Left renal pelvis (tissue), 4 donors: ENCODE data around the gene GEMIN8. TPM values are rescaled to one million over a fixed set of nuclear protein-coding genes. Genes with fewer than 3 reads are reported as not detected.

ENCODE experiments used
- DNase-seq, 4 donors: peaks; one replicate each; pipeline ENCODE4 v3.0.0-alpha.2; 2013; ENCODE audit warnings: low read depth in 4 of 4, low spot score in 3 of 4
- polyA plus RNA-seq, 4 donors: library from polyadenylated mRNA; unstranded; fragments of 120-200 nt; gene quantifications; one replicate each; pipeline ENCODE4 v1.2.1, GENCODE V29; 2013; ENCODE audit not compliant: insufficient read length in 4 of 4

The GEMIN8 gene
- polyA plus RNA-seq, 4 donors: 24.9 to 39.1 (median 26.9) TPM

- DNase-seq: no peak
Observed at GRCh38 chrX:14017399-14017798, 12.3 kb downstream of the GEMIN8 start.

DNA sequence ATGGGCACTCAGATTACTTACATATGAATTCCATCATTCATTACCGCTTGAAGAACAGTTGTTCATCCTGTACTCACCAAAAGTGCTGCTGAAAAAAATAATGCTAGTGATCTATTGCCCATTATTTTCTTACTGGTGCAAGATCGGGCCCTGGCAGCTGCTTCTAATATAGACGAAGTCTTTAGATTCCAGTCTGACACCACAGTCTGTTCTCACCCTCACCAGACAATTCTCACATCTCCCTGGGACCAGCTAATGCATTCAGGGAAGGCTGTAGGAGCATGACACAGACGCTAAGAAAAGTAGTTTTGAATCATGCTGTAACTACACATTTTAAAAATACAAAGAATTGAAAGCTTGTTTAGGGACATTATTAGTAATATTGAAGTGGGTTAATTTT is 13.8 kb downstream of the GEMIN8 start:
- no peak for DNase-seq

DNA sequence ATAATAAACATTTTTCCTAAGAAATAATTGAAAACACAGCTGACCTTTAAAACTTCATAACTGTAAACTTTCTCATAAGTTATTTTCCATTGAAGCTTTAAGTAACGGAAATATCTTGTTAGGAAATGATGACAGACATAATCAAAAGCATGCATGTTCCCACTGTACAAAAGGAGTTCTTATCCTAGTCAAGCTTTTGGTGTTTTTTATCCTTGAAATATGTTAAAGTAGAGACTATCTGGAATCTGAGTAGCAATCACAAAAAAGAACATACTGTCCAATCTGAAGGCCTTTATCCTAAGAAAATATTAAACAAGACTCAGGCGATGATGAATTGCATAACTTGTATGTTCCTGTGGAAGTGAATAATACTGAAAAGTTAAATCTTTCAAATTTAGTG is 14.4 kb downstream of the GEMIN8 start:
- no peak for DNase-seq

GRCh38 chrX:14014526-14014925 is 15.2 kb downstream of the GEMIN8 start:
- no peak for DNase-seq

DNA sequence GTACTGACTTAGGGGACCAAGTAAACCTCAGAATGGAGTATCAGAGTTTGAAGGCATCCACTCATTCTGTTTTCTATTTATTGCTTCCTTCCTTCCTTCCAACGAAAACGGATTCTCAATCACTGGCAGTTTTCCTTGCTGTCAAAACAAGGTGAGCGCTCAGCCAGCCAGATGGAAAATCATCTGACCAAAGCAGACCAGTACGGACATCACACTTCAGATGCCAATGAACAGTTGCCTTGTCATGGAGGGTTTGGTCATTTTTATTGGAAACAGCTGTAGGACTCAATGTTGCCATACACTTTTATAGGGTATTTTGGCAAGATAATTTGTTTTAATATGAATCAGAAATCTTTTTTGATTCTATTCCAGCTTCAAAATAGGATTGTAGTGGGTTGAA is 16.6 kb downstream of the GEMIN8 start:
- DNase-seq: no peak

- no peak for DNase-seq
Observed at GRCh38 chrX:14010566-14010965, 19.1 kb downstream of the GEMIN8 start.

- no peak for DNase-seq
Observed at GRCh38 chrX:14006540-14006939, 23.2 kb downstream of the GEMIN8 start.

- DNase-seq: no peak
Observed at GRCh38 chrX:14003876-14004425, 25.7 kb downstream of the GEMIN8 start.

GRCh38 chrX:14003028-14003427 is 26.7 kb downstream of the GEMIN8 start:
- DNase-seq: no peak

GRCh38 chrX:13996650-13997049 is 33.0 kb downstream of the GEMIN8 start:
- DNase-seq: no peak

- no peak for DNase-seq
Observed at GRCh38 chrX:13994536-13995080, 35.1 kb downstream of the GEMIN8 start.

DNA sequence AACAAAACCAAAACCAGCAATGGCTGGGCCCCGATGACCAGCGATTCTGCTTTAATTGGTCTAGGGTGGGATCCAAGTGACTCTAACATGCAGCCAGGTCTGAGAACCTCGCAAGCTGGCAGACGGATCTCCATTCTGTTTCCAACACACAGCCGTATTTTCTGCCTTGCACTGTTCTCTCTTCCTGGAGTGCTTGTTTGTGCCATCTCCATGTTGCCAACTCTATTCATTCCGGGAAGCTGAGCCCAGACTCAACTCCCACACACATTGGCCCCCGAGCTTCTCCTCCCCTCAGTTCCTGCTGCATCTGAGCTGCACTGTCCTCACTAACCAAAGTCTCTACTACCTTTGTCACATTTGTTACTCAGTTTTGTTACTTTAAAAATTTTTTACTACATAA is 35.6 kb downstream of the GEMIN8 start:
- no peak for DNase-seq

GRCh38 chrX:13990126-13990800 is 39.4 kb downstream of the GEMIN8 start:
- DNase-seq: no peak

GRCh38 chrX:13985697-13986435 is 43.8 kb downstream of the GEMIN8 start:
- DNase-seq: no peak

- no peak for DNase-seq
Observed at GRCh38 chrX:13983734-13984133, 46.0 kb downstream of the GEMIN8 start.

DNA sequence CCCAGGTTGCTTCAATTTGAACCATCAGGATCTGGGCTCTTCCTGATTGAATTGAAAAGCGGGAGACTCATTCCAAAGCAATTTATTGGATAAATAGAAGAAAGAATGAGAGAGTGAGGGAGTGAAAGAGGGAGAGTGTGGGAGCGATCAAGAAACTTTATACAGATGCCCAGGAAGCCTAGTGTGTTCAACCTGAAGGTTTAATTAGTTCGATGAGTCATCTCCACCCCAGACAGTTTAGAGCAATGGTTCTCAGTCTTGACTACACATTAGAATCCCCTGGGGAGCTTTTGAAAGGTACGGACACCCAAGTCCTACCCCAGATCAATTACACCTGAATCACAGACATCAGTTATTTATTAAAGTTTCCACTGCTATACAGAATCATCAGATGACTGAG is 61.5 kb downstream of the GEMIN8 start:
- no peak for DNase-seq

DNA sequence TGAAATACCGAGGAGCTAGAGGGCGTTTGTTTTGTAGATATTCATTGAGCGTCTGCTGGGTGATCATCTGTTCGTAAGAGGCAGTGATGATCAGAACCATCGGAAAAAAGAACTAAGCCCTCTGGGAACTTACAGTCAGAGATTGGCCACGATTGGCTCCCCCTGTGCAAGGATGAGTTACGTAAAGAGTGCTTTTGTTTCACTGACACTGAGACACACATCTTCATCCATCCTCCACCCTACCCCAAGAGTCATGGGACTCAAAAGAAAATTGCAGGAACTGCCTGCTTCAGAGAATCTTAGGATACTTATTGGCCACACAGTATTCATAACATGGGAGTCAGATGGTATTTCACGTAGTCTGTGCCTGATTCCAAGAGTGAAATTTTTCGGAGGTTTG is 62.1 kb downstream of the GEMIN8 start:
- DNase-seq: no peak

GRCh38 chrX:13966793-13967125 is 62.9 kb downstream of the GEMIN8 start:
- no peak for DNase-seq

DNA sequence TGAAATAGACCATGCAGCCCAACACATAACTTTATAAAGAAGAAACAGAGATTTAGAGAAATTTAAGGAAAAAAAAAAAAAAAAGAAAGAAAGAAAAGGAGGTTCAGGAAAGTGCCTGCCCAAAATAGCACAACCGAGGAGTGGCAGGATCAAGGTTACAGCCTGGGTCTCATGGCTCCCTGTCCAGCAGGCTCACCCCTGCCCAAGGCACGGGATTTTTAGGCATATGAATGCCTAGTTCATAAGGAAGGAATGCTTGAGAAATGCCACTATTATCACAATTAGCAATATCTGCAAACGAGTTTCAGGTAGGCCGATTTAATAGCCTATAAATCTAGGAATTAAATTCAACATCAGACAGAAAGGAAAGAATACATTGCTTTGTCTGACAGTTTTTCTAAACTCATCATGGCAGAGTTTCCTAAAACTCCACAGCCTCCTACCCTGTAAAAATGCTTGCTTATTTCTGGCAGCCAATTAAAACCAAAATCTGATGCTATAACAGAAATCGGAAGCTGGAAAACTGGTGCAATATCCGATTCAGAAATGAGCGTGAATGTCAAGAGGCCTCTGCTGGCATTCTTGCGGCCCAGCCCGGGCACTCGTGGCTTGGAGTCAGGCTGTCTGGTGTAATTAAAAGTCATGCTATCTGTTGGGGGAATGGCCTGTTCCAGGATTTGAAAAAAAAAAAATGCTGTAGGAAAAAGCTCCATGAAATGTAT is 63.5 kb downstream of the GEMIN8 start:
- no peak for DNase-seq

DNA sequence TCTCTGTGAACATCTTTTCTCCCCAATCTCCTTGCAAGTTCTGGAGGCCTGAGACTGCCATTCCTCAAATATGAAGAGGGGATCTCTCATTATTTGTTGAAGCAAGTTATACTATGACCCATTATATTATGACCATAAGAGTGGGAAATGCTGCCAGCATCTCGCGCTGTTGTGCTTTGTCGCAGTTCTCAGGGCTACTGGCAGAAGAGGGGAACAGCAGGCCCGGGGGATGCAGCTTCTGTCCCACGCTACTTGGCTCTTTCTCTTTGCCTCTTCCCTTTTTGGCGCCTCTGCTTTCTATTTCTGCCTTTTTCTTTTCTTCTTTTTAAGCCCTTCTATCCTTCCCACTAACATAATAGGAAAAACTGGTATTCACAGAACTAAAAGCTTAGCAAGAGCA is 64.2 kb downstream of the GEMIN8 start:
- no peak for DNase-seq

- DNase-seq: no peak
Observed at GRCh38 chrX:13956998-13957397, 72.7 kb downstream of the GEMIN8 start.
